Osteocyte (in vitro differentiated cells): Measurements from ENCODE around the gene FAM53A. TPM values are rescaled to one million over a fixed set of nuclear protein-coding genes. Genes with fewer than 3 reads are reported as not detected.

Source experiments
- DNase-seq: peaks from one replicate; pipeline ENCODE4 v3.0.0; 2021; ENCODE audit warnings: mixed read lengths; ENCODE audit not compliant: unreplicated experiment; ENCODE audit errors: extremely low spot score
- H3K27ac Mint-ChIP-seq: one replicate; pipeline ENCODE4 v1.8.0; 2021; ENCODE audit warnings: mild to moderate bottlenecking, mixed read lengths; ENCODE audit not compliant: unreplicated experiment
- H3K27me3 Mint-ChIP-seq: one replicate; pipeline ENCODE4 v1.8.0; 2021; ENCODE audit warnings: mixed read lengths; ENCODE audit not compliant: unreplicated experiment
- H3K36me3 Mint-ChIP-seq: one replicate; pipeline ENCODE4 v1.8.0; 2021; ENCODE audit warnings: mixed read lengths; ENCODE audit not compliant: unreplicated experiment
- H3K4me1 Mint-ChIP-seq: one replicate; pipeline ENCODE4 v1.8.0; 2021; ENCODE audit warnings: mixed read lengths; ENCODE audit not compliant: unreplicated experiment
- H3K4me3 Mint-ChIP-seq: one replicate; pipeline ENCODE4 v1.8.0; 2021; ENCODE audit warnings: mild to moderate bottlenecking, moderate library complexity, mixed read lengths; ENCODE audit not compliant: unreplicated experiment
- H3K9me3 Mint-ChIP-seq: one replicate; pipeline ENCODE4 v1.8.0; 2021; ENCODE audit warnings: mixed read lengths; ENCODE audit not compliant: unreplicated experiment
- CTCF ChIP-seq: fragments of 200-600 bp; sonication (generic); IDR thresholded peaks from 2 replicates; pipeline ENCODE4 v1.5.0; 2021; ENCODE audit warnings: antibody characterized with exemption, mild to moderate bottlenecking, moderate library complexity
- total RNA-seq: library from RNA; stranded (reverse); gene quantifications from 2 replicates; pipeline ENCODE4 v1.2.1, GENCODE V29; 2021

FAM53A gene
- total RNA-seq, 1 donor from 2014 or later: 6.2 TPM

GRCh38 chr4:1593881-1594345, 90.2 kb downstream of the FAM53A start:
- no peak overlapping the region for H3K4me3 Mint-ChIP-seq

GRCh38 chr4:1593458-1593857, 90.7 kb downstream of the FAM53A start:
- Mint-ChIP-seq H3K36me3 (no peaks in the 10 kb centered on the region), H3K4me1 (no peaks in the 10 kb centered on the region), H3K27ac (no peak overlapping the region), H3K9me3 (peaks cover 20% of the 10 kb centered on the region), H3K27me3 (peaks cover 12% of the 10 kb centered on the region), H3K4me3 (no peak overlapping the region)
- TF ChIP-seq CTCF: no peak
- no peak for DNase-seq

More at GRCh38 chr4:1593881-1594345, 90.2 kb downstream of the FAM53A start:
- no peak for DNase-seq
- Mint-ChIP-seq H3K36me3 (no peaks in the 10 kb centered on the region), H3K9me3 (peaks cover 19% of the 10 kb centered on the region), H3K27me3 (peaks cover 12% of the 10 kb centered on the region), H3K27ac (no peak overlapping the region), H3K4me1 (no peaks in the 10 kb centered on the region)
- TF ChIP-seq CTCF: no peak

- H3K4me1 Mint-ChIP-seq: no peaks in the 10 kb centered on the region
- peaks cover 20% of the 10 kb centered on the region for H3K9me3 Mint-ChIP-seq
- DNase-seq: no peak
- H3K36me3 Mint-ChIP-seq: no peaks in the 10 kb centered on the region
- H3K4me3 Mint-ChIP-seq: no peak overlapping the region
- H3K27ac Mint-ChIP-seq: no peak overlapping the region
- no peak for TF ChIP-seq CTCF
- H3K27me3 Mint-ChIP-seq: peaks cover 18% of the 10 kb centered on the region
Observed at GRCh38 chr4:1592709-1593417, 91.2 kb downstream of the FAM53A start.

- TF ChIP-seq CTCF: no peak
- H3K4me1 Mint-ChIP-seq: no peaks in the 10 kb centered on the region
- H3K4me3 Mint-ChIP-seq: no peak overlapping the region
Observed at GRCh38 chr4:1592068-1592708, 91.9 kb downstream of the FAM53A start.

GRCh38 chr4:1591107-1591506, 93.0 kb downstream of the FAM53A start:
- Mint-ChIP-seq H3K27ac (no peak overlapping the region), H3K9me3 (peaks cover 20% of the 10 kb centered on the region), H3K27me3 (peaks cover 23% of the 10 kb centered on the region), H3K4me3 (no peak overlapping the region), H3K36me3 (no peaks in the 10 kb centered on the region), H3K4me1 (no peaks in the 10 kb centered on the region)
- TF ChIP-seq CTCF: no peak
- DNase-seq: no peak

More at GRCh38 chr4:1592068-1592708, 91.9 kb downstream of the FAM53A start:
- Mint-ChIP-seq H3K27me3 (peaks cover 19% of the 10 kb centered on the region), H3K27ac (no peak overlapping the region), H3K36me3 (no peaks in the 10 kb centered on the region), H3K9me3 (peaks cover 20% of the 10 kb centered on the region)
- DNase-seq: no peak
